ENCODE measurements around the gene AFF3.

The AFF3 gene

DNA sequence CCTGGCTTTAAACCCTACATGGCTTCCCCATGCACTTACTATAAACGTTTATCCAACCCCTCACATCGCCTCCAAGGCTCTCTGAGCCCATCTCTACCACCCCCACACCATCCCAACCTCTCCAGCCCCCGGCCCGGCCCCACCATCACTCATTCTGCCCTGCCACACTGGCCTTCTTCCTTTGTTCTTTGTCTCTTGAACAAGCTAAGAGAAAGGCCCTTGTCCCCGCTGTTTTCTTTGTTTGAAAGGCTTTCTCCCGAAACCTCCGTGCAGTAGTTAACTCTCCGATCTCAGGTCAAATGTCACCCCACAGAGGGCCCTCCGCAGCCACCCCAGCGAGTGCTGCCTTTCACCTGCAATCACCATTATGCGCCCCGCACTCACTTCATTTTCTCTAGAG is 100.4 kb downstream of the AFF3 start:
- no peak for DNase-seq (ENCODE audit: low read depth, low spot score)

DNA sequence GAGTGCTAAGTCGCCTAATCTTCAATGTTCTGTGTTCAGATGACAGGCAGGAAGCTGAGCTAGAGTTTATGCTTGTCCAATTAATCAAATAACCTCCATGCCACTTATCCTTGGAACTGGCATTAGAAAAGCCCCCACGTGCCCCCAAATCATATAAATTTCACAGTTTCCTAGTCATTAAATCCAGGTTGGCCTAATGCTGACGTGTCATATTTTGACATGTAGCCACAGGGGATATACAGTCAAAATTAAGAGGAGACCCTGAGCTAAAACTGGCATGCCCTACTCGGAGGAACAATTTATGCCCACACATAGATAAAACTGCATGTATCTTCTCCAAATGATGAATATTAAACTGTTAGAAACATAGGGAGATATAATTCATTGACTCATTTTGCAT is 101.0 kb downstream of the AFF3 start:
- DNase-seq (ENCODE audit: low read depth, low spot score) = no peak

DNA sequence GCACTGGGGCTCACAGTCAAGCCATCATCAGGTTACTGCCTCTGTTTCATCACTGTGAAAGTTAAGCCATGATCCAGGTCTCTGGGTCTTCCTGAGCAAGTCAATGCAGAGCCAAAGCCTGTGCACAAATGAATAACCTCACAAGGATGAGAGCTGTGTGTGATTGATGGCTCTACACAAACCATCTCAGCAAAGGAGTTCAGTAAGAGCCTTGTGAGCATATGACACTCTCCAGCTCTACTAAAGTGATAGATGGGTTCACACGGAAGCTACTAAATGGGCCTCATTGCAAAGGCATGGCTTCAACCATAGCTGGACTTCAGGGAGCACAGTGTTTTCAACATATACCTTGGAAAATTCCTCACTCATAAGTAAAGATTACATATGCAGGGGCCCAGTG is 101.5 kb downstream of the AFF3 start:
- no peak for DNase-seq (ENCODE audit: low read depth, low spot score)

DNA sequence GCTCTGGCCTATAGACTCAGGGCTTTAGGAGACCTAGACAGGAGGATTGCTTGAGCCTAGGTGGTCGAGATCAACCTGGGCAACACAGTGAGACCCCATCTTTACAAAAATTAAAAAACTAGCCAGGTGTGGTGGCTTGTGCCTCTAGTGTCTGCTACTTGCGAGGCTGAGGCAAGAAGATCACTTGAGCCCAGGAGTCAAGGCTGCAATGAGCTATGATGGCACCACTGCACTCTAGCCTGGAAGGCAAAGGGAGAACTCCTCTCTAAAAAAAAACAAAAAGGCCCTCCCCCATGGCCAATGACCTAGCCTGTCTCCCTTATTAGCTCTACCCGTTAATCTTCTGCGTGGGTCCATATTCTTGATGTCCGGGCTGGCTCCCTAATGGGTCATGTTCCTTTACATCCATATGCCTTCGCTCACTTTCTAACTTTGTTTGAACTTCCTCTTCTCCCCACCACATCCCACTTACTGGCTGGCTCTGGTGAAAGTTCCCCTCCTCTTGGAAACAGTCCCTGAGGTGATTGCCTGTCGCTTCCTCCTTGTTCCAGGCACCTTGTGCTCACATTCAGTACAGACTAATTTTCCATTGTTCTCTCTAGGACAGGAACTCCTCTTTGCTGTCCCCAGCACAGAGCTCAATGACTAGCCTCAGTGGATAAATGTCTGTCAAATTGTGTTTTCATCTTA is 103.0 kb downstream of the AFF3 start:
- DNase-seq (ENCODE audit: low read depth, low spot score) = no peak

DNA sequence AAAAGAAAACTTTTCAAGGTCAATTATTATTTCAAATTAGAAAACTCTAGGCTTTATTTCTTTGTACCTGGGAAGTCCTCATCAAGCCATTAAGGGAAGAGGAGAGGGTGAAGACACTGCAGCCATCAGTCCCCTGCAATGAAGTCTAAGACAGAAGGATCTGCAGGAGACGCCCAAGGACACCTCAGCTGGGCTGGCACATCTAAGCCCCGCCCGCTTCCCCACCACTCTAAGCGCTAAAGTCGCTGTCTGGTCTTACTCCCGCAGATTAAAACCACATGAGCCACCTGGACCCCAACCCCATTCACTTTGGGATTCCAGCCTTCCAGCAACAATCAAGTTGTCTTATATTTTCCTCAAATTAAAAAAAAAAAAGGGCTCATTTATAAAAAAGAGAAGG is 104.4 kb downstream of the AFF3 start:
- DNase-seq (ENCODE audit: low read depth, low spot score) = no peak

DNA sequence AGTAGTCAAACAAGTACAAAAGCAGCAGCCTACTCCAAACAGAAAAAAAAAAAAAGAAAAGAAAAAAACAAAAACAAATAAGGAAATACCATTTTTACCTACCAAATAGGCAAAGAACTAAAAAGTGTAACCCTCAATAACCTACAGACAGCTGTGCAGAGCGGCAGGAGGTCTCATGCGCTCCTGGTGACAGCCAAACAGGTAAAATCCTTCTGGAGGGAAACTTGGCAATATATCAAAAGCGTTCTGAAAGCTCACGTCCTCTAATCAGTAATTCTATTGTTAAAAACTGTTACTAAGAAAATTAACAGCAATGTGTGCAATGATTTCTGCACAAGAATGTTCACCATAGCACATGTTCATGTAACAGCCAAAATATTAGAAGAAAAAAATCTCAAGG is 105.6 kb downstream of the AFF3 start:
- DNase-seq (ENCODE audit: low read depth, low spot score) = no peak

DNA sequence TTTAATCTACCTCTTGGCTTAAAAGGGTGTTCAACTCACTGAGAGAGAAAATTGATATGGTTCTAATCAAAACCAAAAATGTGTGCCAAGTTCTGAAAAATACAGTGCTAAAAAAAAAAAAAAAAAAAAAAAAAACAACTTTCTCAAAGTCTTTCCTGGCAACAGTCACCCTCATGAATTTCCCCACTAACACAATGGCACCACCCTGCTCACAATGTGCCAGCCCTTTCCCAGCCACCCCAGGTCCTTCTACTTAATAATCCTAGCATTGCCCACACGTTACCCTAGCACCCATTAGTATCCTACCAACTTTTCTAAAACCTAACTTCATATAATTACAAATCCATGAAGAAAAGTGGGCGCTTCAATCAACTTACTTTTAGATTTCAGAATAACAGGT is 106.4 kb downstream of the AFF3 start:
- DNase-seq (ENCODE audit: low read depth, low spot score) = no peak

DNA sequence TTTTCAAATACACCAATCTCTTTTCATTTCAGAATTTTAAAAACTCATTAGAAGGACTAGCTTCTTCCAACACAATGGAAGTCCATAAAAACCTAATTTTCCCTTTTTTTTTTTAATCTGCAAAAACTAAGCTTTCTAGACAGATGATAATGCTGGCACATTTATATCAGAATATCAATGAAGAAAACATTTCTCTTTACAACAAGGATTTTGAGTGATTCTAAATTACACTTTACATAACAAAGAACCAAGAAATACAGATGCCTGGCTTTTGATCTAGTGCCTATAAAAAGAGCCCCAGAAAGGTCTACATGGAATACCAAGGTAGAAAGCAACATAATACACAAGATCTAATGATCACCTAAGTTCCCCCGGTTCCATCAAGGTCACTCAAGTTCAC is 108.0 kb downstream of the AFF3 start:
- DNase-seq (ENCODE audit: low read depth, low spot score) = no peak

DNA sequence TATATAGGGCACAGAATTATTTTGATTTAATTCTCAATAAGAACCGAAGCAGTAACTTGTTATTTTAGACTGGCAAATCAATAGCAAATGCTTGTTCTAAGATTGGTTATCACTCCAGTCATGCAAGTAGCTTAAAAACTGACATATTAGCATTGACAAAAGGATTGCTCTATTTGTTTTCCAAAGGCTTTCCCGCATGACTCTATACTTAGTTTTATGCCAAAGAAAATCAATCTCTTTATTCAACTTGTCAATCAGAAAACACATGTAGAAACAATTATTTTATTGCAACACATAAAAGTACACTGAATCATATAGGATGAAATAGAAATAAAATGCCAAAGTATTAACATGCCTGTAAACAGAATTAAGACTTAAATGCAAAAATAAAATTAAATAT is 108.4 kb downstream of the AFF3 start:
- DNase-seq (ENCODE audit: low read depth, low spot score) = no peak

DNA sequence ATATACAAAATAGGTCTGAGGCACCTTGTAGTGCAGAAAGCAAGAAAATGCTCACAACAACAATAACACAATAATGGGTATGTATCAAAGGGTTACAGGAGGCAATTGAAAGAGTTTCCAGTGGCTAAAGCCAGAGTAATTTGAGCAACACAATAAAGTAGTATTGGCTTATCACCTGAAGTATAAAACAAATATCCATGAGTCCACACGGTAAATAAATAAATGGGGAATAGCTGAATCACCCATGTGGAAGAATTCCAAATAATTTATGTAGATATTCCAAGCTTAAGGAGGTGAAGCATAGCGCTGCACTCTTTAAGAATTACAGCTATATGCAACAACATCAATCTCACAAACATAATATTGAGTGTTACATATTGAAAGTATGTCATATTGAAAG is 110.8 kb downstream of the AFF3 start:
- no peak for DNase-seq (ENCODE audit: low read depth, low spot score)

DNA sequence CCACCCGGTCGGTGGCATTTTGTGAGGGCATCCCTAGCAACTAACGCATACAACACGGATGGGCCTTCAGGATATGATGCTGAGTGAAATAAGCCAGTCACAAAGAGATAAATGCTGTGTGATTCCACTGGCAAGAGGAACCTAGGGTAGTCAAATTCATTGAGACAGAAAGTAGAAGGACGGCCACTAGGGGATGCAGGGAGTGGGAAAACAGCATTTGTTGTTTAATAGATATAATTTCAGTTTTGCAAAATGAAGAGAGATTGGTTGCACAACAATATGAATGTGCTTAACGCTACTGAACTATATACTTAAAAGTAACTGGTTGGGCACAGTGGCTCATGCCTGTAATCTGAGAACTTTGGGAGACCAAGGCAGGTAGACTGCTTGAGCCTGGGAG is 112.9 kb downstream of the AFF3 start:
- no peak for DNase-seq (ENCODE audit: low read depth, low spot score)

DNA sequence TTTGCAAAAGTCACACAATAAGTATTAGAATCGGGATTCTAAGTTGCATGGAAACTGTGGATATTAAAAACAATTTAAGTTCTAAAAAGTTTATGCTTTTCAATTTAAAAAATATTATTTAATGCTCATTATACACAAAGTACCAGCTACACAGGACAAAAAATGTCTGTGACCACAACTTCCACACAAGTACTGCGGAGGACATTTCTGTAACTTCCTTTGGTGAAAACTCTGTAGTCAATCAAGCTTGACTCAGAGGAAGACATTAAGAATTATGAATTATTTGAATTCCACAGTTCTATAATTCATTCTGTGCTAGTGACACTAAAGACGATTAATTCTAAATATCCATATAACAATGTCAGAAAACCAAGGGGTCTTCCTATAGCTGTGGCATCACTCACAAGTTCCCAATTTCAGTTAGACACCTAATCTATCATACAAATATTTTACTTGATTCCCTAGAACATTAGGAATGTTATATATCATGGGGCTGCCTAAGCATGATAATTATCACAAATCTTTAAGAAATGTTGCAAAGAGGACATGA is 120.5 kb downstream of the AFF3 start:
- DNase-seq (ENCODE audit: low read depth, low spot score) = no peak

DNA sequence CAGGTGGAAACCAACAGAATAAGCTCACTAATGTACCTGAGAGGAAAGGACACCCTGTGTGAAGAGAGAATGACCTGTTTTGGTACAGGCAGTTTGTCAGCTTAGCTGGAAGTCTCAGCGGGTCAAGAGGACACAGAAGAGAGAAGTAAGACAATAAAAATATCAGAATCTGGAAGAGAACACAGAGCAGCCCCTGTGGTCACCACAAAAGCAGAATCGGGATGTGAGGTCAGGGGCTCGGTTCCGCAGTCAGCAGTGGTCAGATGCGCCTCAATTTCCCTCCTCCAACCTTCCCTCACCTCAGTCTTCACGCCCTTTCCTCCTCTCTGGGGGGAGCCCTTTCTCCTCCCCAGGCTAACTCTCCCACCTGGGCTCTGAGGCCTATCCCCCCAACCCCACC is 122.9 kb downstream of the AFF3 start:
- no peak for DNase-seq (ENCODE audit: low read depth, low spot score)

DNA sequence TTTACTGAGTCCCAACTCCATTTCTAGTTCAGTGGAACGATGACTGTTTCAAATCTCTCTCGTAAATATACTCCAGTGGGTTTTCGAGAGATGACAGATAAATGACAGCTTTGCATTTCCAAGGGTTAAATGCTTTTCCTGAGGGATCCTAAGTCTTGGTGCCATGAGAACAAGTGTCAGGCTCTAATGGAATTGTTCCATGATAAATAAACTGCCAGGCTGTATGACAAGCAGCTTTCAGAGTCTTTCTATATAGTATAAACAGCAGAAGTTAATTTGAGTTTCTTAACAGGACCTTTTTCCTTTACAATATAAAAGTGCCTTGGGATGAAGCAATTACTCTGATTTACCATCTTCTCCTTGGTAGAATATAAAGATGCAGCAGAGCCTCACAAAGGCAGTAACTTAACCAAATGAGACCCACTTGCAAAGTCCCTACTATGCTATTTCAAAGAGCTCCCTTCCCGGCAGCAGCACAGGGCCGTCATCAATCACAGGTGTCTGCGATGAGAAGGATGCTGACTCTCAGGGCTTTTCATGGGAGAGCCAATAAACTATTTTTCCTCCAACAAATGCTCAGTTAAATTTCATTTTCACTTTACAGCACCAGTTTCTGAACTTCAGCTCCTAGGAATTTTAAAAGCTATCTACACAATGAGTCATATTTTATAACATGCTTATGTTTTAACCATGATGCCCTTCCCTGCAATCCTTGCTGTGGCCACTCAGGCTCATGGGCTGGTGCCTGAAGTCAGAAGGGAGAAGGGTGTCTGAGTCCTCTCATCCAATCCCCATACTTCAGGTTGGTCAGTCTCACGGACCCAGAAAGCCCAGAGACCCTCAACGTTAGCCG is 123.8 kb downstream of the AFF3 start:
- DNase-seq (ENCODE audit: low read depth, low spot score) = no peak

DNA sequence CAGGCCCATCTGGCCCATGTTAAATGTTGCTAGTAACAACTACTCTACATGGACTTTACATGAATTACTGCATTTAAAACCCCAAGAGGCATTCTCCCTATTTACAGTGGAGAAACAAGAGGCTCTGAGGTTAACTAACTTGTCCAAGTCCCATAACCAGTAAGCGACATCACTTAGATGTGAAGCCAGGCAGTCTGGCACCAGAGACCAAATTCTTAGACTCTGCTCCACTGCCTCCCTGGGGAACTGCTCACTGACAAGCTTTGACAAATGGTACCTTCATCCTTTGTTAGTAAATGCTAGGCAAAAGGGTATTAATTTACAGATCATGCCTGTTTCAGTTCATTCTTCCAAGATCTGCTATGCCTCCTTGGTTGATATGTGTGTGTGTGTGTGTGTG is 124.8 kb downstream of the AFF3 start:
- DNase-seq (ENCODE audit: low read depth, low spot score) = no peak

DNA sequence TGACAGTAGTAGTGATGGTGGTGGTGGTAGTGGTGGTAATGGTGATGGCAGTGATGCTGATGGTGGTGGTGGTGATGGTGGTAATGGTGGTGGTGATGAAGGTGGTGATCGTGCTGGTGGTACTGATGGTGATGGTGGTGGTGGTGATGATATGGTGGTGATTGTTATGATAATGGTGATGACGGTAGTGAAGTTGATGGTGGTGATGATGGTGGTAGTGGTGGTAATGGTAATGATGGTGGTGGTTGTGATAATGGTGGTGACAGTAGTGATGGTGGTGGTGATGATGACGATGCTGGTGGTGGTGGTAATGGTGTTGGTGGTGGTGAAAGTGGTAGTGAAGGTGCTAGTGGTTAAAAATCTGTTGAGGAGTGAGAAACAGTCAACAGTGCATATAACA is 125.6 kb downstream of the AFF3 start:
- no peak for DNase-seq (ENCODE audit: low read depth, low spot score)

DNA sequence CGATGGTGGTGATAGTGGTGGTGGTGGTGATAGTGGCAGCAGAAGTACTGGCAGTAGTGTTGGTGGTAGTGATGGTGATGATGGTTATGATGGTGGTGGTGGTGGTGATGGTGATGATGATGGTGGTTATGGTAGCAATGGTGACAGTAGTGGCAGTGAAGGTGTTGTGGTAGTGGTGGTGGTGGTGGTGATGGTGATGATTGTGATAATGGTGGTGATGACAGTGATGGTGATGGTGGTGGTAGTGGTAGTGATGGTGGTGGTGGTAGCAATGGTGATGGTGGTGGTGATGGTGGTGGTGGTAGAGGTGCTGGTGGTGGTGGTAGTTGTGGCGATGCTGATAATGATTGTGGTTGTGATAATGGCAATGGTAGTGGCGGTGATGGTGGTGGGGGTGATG is 126.5 kb downstream of the AFF3 start:
- no peak for DNase-seq (ENCODE audit: low read depth, low spot score)

DNA sequence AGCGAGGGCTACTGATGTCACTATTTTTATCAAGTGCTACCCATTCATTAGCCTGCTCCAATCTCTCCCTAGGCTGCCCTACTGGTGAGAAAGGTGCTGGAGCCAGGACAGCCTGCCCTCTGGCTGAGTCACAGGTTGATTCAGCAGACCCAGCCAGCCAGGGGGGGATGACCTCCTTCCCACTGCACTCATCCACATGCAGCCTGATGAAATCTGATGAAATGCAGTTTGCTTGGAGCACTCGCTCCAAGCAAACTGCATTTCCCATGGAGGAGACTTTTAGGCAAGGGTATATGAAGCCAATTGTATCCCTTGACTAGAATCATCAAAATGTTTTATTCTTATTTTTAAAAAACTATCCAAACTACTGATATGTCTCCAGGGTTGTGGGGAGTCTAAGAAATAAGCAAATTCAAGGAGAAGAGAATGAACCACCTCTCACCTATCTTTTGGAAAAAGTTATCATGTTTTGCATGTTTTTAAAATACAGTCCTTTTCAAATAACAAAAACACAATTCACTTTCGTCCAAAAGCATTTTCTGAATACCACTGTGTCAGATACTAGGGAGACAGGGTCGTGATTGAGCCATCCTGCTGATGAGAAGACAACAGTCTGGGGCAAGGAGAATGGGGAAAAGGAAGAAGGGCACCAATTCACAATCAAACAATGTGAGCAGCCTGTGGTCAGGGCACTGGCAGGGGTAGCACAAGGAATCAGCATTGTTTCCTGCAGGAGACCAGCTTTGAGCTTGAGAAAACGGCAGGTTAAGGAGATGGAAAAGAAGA is 128.3 kb downstream of the AFF3 start:
- DNase-seq (ENCODE audit: low read depth, low spot score) = no peak

DNA sequence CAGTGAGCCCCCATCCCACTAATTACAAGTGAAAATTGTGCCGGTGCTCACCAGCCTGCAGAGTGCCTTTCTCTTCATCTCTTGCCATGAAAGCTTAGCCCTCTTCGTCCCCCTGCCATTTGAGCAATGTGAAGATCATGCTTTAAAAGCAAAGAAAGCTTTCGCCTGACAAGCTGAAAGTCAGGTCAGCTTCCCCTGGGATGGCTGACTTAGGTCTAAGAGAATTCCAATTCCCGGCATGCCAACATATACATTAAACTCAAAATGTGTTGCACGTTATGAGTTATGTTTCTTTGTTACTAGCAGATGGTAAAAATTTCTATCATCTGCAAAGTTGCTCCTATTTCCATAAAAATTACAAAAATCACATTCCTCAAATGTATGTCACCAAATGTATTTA is 129.8 kb downstream of the AFF3 start:
- DNase-seq (ENCODE audit: low read depth, low spot score) = no peak

DNA sequence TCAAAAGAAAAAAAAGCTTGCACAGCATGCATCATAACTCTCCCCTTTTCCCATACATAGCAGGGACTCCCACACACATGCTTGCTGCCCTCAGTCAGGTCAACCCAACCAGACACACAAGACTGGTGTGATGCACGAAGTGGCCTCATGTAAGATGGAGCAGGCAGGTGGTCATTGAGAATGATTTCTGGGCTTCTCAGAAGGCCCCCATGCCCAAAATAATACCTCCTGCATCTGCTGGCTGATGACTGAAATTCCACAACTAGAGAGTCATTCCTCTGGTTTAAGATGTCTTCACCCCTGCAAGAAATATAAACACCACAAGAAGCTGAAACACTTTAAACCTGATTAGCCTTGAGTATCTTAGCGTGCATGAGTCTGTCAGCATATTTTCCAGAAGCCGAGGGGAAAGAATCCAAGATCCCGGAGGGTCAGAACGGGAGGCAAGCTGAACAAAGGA is 131.1 kb downstream of the AFF3 start:
- DNase-seq (ENCODE audit: low read depth, low spot score) = no peak

DNA sequence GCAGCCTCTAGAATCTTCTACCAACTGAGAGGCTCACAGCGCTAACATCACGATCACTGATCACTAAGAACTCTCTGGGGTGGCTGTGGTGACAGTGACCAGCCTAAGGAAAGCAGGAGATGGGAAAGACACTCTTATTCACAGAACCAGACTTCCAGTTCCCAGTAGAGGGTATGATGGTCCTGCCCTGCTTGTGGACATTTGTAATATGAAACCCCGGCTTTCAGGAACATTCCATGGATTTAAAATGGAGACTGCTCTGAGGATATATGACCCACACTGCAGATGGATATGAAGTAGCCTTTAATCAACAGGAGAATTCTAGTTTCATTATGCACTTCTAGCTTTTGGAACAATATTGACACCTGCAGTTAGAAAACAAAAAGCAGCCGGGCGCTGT is 131.8 kb downstream of the AFF3 start:
- no peak for DNase-seq (ENCODE audit: low read depth, low spot score)

DNA sequence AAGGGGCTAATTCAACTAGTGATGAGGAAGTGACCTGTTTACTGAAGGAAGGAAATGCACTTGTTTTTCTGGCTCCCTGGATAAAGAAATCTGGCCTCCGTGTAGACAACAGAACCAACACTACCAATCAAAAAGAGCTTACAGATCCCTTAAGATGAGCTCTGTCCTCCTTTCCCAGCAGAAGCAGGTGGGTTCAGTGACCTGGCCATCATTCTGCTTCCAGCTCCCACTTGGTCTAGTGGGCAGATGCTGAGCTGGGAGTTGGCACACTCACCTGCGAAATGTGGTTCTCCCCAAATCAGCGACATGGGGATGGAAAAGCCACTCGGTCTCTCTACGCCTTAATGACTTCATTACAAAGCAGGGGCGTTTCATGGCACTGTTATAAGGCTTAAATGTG is 132.6 kb downstream of the AFF3 start:
- no peak for DNase-seq (ENCODE audit: low read depth, low spot score)

Data from activated naive CD8-positive, alpha-beta T cell treated with anti-CD3 and anti-CD28 coated beads, Interleukin-2, amount 50 U/mL, for 16 hours (primary cell).